NB4 (cell line): ENCODE results near the gene PIAS4.
"Not testable (repeated sequence)": the region's sequence is repeated elsewhere in the genome, so short reads cannot be mapped to it uniquely, and the experiment has no call there.

Source experiments
- CTCF ChIP-seq: IDR thresholded peaks from one replicate; pipeline ENCODE4 v1.5.1; 2012; ENCODE audit warnings: low read depth, low read length
- MYC ChIP-seq: IDR thresholded peaks from 2 replicates; pipeline ENCODE4 v1.6.1; 2011; ENCODE audit warnings: low read depth, low read length

DNA sequence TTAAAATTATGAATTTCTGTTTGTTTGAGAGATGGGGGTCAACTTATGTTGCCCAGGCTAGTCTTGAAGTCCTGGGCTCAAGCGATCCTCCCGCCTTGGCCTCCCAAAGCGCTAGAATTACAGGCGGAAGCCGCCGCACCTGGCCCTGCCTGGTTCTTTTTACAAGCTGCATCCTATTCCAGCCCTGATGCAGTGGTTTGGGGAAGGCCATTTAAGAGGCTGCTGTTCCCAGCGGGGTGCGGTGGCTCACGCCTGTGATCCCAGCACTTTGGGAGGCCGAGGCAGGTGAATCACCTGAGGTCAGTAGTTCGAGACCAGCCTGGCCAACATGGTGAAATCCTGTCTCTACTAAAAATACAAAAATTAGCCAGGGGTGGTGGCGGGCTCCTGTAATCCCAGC lies 39.6 kb upstream of the PIAS4 start:
- TF ChIP-seq CTCF, MYC: not testable (repeated sequence)
